Activated CD8-positive, alpha-beta memory T cell treated with anti-CD3 and anti-CD28 coated beads for 24 hours (primary cell): ENCODE results near the gene MORC2.

ENCODE experiments used
- DNase-seq: peaks from one replicate; pipeline ENCODE4 v3.0.0-alpha.2; 2020

MORC2 gene

GRCh38 chr22:30918761-30919160 lies 49.8 kb downstream of the MORC2 start:
- peak; percentile 28 for DNase-seq

GRCh38 chr22:30910358-30910757 lies 58.2 kb downstream of the MORC2 start:
- DNase-seq = no peak

- peak; percentile 24 for DNase-seq
Measured at GRCh38 chr22:30909306-30909705, 59.3 kb downstream of the MORC2 start.

GRCh38 chr22:30908051-30908461 lies 60.5 kb downstream of the MORC2 start:
- peak; percentile 21 for DNase-seq

GRCh38 chr22:30906946-30907345 lies 61.6 kb downstream of the MORC2 start:
- DNase-seq = peak; percentile 26

GRCh38 chr22:30906411-30906810 lies 62.2 kb downstream of the MORC2 start:
- no peak for DNase-seq

GRCh38 chr22:30905696-30906341 lies 62.8 kb downstream of the MORC2 start:
- peak; percentile 38 for DNase-seq

GRCh38 chr22:30903876-30904460 lies 64.6 kb downstream of the MORC2 start:
- DNase-seq = peak; percentile 26

GRCh38 chr22:30902496-30903357 lies 65.8 kb downstream of the MORC2 start:
- peak; percentile 41 for DNase-seq

GRCh38 chr22:30894371-30894740 lies 74.2 kb downstream of the MORC2 start:
- DNase-seq = peak; percentile 11

- peak; percentile 52 for DNase-seq
Measured at GRCh38 chr22:30893434-30894370, 74.9 kb downstream of the MORC2 start.

- peak; percentile 53 for DNase-seq
Measured at GRCh38 chr22:30892731-30893221, 75.8 kb downstream of the MORC2 start.

GRCh38 chr22:30892286-30892685 lies 76.3 kb downstream of the MORC2 start:
- no peak for DNase-seq

GRCh38 chr22:30891781-30892180 lies 76.8 kb downstream of the MORC2 start:
- DNase-seq = peak; percentile 49

- no peak for DNase-seq
Measured at GRCh38 chr22:30891443-30891755, 77.2 kb downstream of the MORC2 start.

- peak; percentile 70 for DNase-seq
Measured at GRCh38 chr22:30890686-30891442, 77.7 kb downstream of the MORC2 start.

- DNase-seq = no peak
Measured at GRCh38 chr22:30889996-30890480, 78.5 kb downstream of the MORC2 start.

- no peak for DNase-seq
Measured at GRCh38 chr22:30889268-30889995, 79.1 kb downstream of the MORC2 start.

GRCh38 chr22:30887861-30888260 lies 80.7 kb downstream of the MORC2 start:
- DNase-seq = no peak

GRCh38 chr22:30887453-30887852 lies 81.1 kb downstream of the MORC2 start:
- no peak for DNase-seq

- DNase-seq = no peak
Measured at GRCh38 chr22:30885591-30885990, 83.0 kb downstream of the MORC2 start.
